HepG2 (cell line): ENCODE measurements around the gene CLEC4M. TPM values are rescaled to one million over a fixed set of nuclear protein-coding genes. Genes with fewer than 3 reads are reported as not detected.

Experiments
- ATAC-seq: fragments of 200-7000 bp; cut with Tn5 transposase; 3 replicates; pipeline ENCODE4 v1.9.1; 2020; ENCODE audit warnings: mild to moderate bottlenecking, moderate library complexity
- BruUV-seq: library from RNA; stranded (reverse); fragments of 400-500 nt; replicated peaks from 2 replicates; lab custom pipeline; 2021; lab: Mats Ljungman, UMichigan
- CTCF ChIA-PET: fragments of 300-600 bp; formaldehyde crosslinking; extraction: SDS; loops from one replicate; lab custom pipeline; 2021; ENCODE audit warnings: low total read pairs, inconsistent platforms, low intra/inter-chr PET ratio; lab: Yijun Ruan, JAX
- POLR2A ChIA-PET: fragments of 350-600 bp; sonication (Branson Sonifier 250); formaldehyde crosslinking; loops from one replicate; lab custom pipeline; 2020; ENCODE audit warnings: antibody characterized with exemption, inconsistent platforms; lab: Yijun Ruan, JAX
- DNase-seq: peaks from one replicate; pipeline ENCODE4 v3.0.0-alpha.2; 2015; ENCODE audit warnings: low spot score
- FAIRE-seq: peaks from 3 replicates; lab custom pipeline; 2011; peaks lifted over from hg19 to GRCh38; lab: Jason Lieb, UNC
- H2AFZ ChIP-seq: one replicate; pipeline ENCODE4 v1.6.1; 2011; ENCODE audit warnings: low read length, inconsistent platforms
- H3K27ac ChIP-seq: fragments of 300-600 bp; 3 replicates; pipeline ENCODE4 v1.8.0; 2011; ENCODE audit warnings: mixed run types, mild to moderate bottlenecking, mixed read lengths, low read length, inconsistent platforms; ENCODE audit not compliant: insufficient read depth; ENCODE audit errors: extremely low read length
- H3K27me3 ChIP-seq, 2 experiments: fragments of 200-600 bp in 1 of 2; 2 replicates in 1 of 2; 3 replicates in 1 of 2; pipeline versions ENCODE4 v1.6.0 to v1.8.0; 2011; ENCODE audit warnings: low read length in 2 of 2, mild to moderate bottlenecking in 2 of 2, moderate library complexity in 2 of 2, inconsistent platforms in 1 of 2; ENCODE audit not compliant: insufficient read depth in 2 of 2, control insufficient read depth in 1 of 2
- H3K36me3 ChIP-seq, 2 experiments: fragments of 200-600 bp in 1 of 2; replicated peaks in 1 of 2; 2 replicates in 1 of 2; 3 replicates in 1 of 2; pipeline versions ENCODE4 v1.5.1 to v1.8.0; 2011; ENCODE audit warnings: low read length in 2 of 2, inconsistent platforms in 1 of 2; ENCODE audit not compliant: insufficient read depth in 2 of 2, control insufficient read depth in 1 of 2
- H3K4me1 ChIP-seq: 2 replicates; pipeline ENCODE4 v1.5.1; 2012; ENCODE audit warnings: low read length, inconsistent platforms; ENCODE audit not compliant: insufficient read depth
- H3K4me2 ChIP-seq: 2 replicates; pipeline ENCODE4 v1.6.0; 2011; ENCODE audit warnings: low read depth, low read length, inconsistent platforms
- H3K4me3 ChIP-seq, 3 experiments: fragments of 200-600 bp in 1 of 3; sonication (generic), shearing (Covaris generic) in 1 of 3; replicated peaks in 1 of 3; 2 replicates each; pipeline ENCODE4 v1.5.1; 2011 to 2016; ENCODE audit warnings: low read length in 3 of 3, inconsistent platforms in 2 of 3, low read depth in 2 of 3, mild to moderate bottlenecking in 2 of 3, control low read depth in 1 of 3, mixed read lengths in 1 of 3; ENCODE audit not compliant: insufficient read depth in 1 of 3
- H3K79me2 ChIP-seq: one replicate; pipeline ENCODE4 v1.6.1; 2011; ENCODE audit warnings: low read length, inconsistent platforms; ENCODE audit not compliant: insufficient read depth
- H3K9ac ChIP-seq: 2 replicates; pipeline ENCODE4 v1.6.0; 2011; ENCODE audit warnings: mild to moderate bottlenecking, low read depth, low read length, inconsistent platforms; ENCODE audit not compliant: insufficient read depth
- H3K9me3 ChIP-seq: 2 replicates; pipeline ENCODE4 v1.5.1; 2012; ENCODE audit warnings: mild to moderate bottlenecking, low read length
- H4K20me1 ChIP-seq: 2 replicates; pipeline ENCODE4 v1.6.0; 2011; ENCODE audit warnings: inconsistent platforms, mild to moderate bottlenecking, low read length, moderate library complexity; ENCODE audit not compliant: insufficient read depth
- GATAD1 ChIP-seq: IDR thresholded peaks from 2 replicates; pipeline ENCODE4 v1.6.1; 2016; ENCODE audit warnings: missing genetic modification reagents, missing compliant biosample characterization
- HINFP ChIP-seq: sonication (generic); formaldehyde crosslinking; IDR thresholded peaks from 2 replicates; pipeline ENCODE4 v1.4.0; 2020; ENCODE audit warnings: low read depth, mild to moderate bottlenecking, missing genetic modification reagents
- KDM4B ChIP-seq: sonication (generic); formaldehyde crosslinking; IDR thresholded peaks from 2 replicates; pipeline ENCODE4 v1.4.0; 2020; ENCODE audit warnings: missing genetic modification reagents
- MAX ChIP-seq: IDR thresholded peaks from 2 replicates; pipeline ENCODE4 v1.6.1; 2012; ENCODE audit warnings: inconsistent platforms
- NFE2L2 ChIP-seq: fragments of 150-350 bp; IDR thresholded peaks from 2 replicates; pipeline ENCODE4 v1.6.1; 2014; ENCODE audit warnings: low read length
- SMAD1 ChIP-seq: sonication (generic); formaldehyde crosslinking; IDR thresholded peaks from 2 replicates; pipeline ENCODE4 v1.4.0; 2020; ENCODE audit warnings: missing genetic modification reagents, low read depth, mild to moderate bottlenecking, borderline replicate concordance
- TCF7L2 ChIP-seq: IDR thresholded peaks from 2 replicates; pipeline ENCODE4 v1.6.1; 2011; ENCODE audit warnings: mild to moderate bottlenecking, low read depth, low read length, moderate library complexity
- ZBTB42 ChIP-seq: sonication (generic); formaldehyde crosslinking; IDR thresholded peaks from 2 replicates; pipeline ENCODE4 v1.5.0; 2020; ENCODE audit warnings: mild to moderate bottlenecking, missing genetic modification reagents
- ZBTB43 ChIP-seq: sonication (generic); formaldehyde crosslinking; conservative IDR thresholded peaks from 2 replicates; pipeline ENCODE4 v1.4.0; 2020; ENCODE audit warnings: missing genetic modification reagents
- ZKSCAN8 ChIP-seq: IDR thresholded peaks from 2 replicates; pipeline ENCODE4 v1.6.1; 2016; ENCODE audit warnings: borderline replicate concordance, missing genetic modification reagents, missing compliant biosample characterization
- ZNF20 ChIP-seq: sonication (generic); formaldehyde crosslinking; IDR thresholded peaks from 2 replicates; pipeline ENCODE4 v1.4.0; 2020; ENCODE audit warnings: mild to moderate bottlenecking, moderate library complexity, missing genetic modification reagents
- ZNF441 ChIP-seq: sonication (generic); formaldehyde crosslinking; IDR thresholded peaks from 2 replicates; pipeline ENCODE4 v1.7.0; 2021; ENCODE audit warnings: missing genetic modification reagents, borderline replicate concordance
- ZNF883 ChIP-seq: sonication (generic); formaldehyde crosslinking; IDR thresholded peaks from 2 replicates; pipeline ENCODE4 v1.5.1; 2020; ENCODE audit warnings: mild to moderate bottlenecking, missing genetic modification reagents; ENCODE audit errors: not compliant biosample characterization
- WGBS: methylation state at CpG from one replicate; pipeline ENCODE4 v1.1.6; 2017; ENCODE audit warnings: low lambda C conversion rate; 5-methylcytosine and 5-hydroxymethylcytosine counted together
- in situ Hi-C: cut with HindIII; loops from 2 replicates; pipeline ENCODE4 v1.10.0; 2017; ENCODE audit warnings: low pct_unique_long_range_greater_than_20kb; ENCODE audit not compliant: extremely low pct_ligation_motif_present
- intact Hi-C: fragments of 100-400 bp; cut with micrococcal nuclease; formaldehyde crosslinking; loops from one replicate; pipeline ENCODE4 v1.10.0; 2022; ENCODE audit not compliant: unreplicated experiment
- polyA plus RNA-seq, 8 experiments: library from polyadenylated mRNA; depleted of rRNA in 3 of 8; stranded (reverse) in 7 of 8; unstranded in 1 of 8; fragments of >200 nt; fragmentation: Illumina TruSeq in 4 of 8; extraction: Trizol in 4 of 8; gene quantifications; 2 replicates each; pipeline versions ENCODE4 v1.2.1 to v1.2.3, GENCODE V29; 2011 to 2016; ENCODE audit warnings: low read depth in 4 of 8, missing spikeins in 1 of 8, mixed read lengths in 1 of 8; ENCODE audit not compliant: insufficient read depth in 1 of 8
- total RNA-seq, 5 experiments: library from RNA; depleted of rRNA; stranded (reverse); fragments of >200 nt; fragmentation: Illumina TruSeq; extraction: Trizol; gene quantifications; 2 replicates each; pipeline ENCODE4 v1.2.3, GENCODE V29; 2016; ENCODE audit warnings: low read depth in 1 of 5

CLEC4M gene
- total and polyA plus RNA-seq, 2 of the 13 experiments (the other 11 are each of a cell fraction or from before 2014, with no cell fraction given): not detected

- in situ Hi-C loops (no loop called here), intact Hi-C loops (no loop called here)
- no peak for DNase-seq
- no peaks in the 10 kb centered on the region for H3K79me2 ChIP-seq
- H2AFZ ChIP-seq: no peak overlapping the region
- no peaks in the 10 kb centered on the region for H4K20me1 ChIP-seq
- H3K4me3 ChIP-seq: no peak overlapping the region
- no peaks in the 10 kb centered on the region for H3K9me3 ChIP-seq
- TF ChIP-seq MAX (no peak), KDM4B (CRISPR knock-in tag) (no peak), HINFP (CRISPR knock-in tag) (no peak), ZNF883 (CRISPR knock-in tag) (no peak), ZNF441 (CRISPR knock-in tag) (no peak), ZBTB42 (no peak), TCF7L2 (no peak), ZBTB43 (CRISPR knock-in tag) (no peak), ZKSCAN8 (no peak), NFE2L2 (no peak), SMAD1 (no peak), GATAD1 (CRISPR knock-in tag) (no peak), ZNF20 (no peak)
- CTCF ChIA-PET: no interaction called here
- 33% methylated on average over 1 of the region's 1 CpG for WGBS
- H3K36me3 ChIP-seq: no peaks in the 10 kb centered on the region
- H3K4me1 ChIP-seq: no peaks in the 10 kb centered on the region
- no peaks in the 10 kb centered on the region; a peak in 1 of 5 replicates for H3K27me3 ChIP-seq
- no peak overlapping the region for H3K9ac ChIP-seq
- H3K27ac ChIP-seq: no peak overlapping the region
- H3K4me2 ChIP-seq: no peak overlapping the region
- POLR2A ChIA-PET: no interaction called here
- BruUV-seq: no TSS peak
- ATAC-seq: no peak
- FAIRE-seq: no peak
These were observed 47.4 kb upstream of the CLEC4M start for GRCh38 chr19:7715671-7716070.
